ENCODE results near the gene GABRB3.

Gene GABRB3

DNA sequence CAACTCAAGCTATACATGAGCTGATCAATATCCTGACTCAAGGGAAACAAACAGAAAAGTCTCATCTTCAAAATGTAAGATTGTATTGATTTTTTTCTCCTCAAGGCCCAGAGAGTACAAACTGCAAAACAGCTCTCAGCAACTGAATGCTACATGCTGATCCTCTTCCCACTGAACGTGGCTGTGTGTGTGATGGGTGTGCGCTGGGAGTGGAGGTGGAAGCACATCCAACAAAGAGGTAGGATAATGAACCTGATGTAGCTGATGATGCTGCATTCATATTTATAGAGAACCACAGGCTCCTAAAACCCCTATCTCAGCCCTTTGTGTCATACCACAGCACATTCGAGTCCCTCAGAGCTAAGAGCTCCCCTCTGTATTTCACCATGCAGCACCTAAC lies 56.8 kb downstream of the GABRB3 start:
- Histone ChIP-seq H3K27ac (ENCODE audit: insufficient read depth, low read depth, low read length, poor library complexity, severe bottlenecking) (no peak overlapping the region), H3K4me3 (ENCODE audit: insufficient read depth, low read depth, low read length) (no peak overlapping the region), H3K36me3 (ENCODE audit: control insufficient read depth, insufficient read depth, low read length) (no peaks in the 10 kb centered on the region), H3K27me3 (ENCODE audit: control insufficient read depth, insufficient read depth, low read length, poor library complexity, severe bottlenecking) (no peaks in the 10 kb centered on the region), H3K4me1 (ENCODE audit: control insufficient read depth, insufficient read depth, low read length) (peaks cover 16% of the 10 kb centered on the region), H3K9me3 (ENCODE audit: control insufficient read depth, low read length) (no peaks in the 10 kb centered on the region)
- WGBS, 2 experiments: 86 to 92% methylated on average over 1 to 3 of the region's 3 CpGs

DNA sequence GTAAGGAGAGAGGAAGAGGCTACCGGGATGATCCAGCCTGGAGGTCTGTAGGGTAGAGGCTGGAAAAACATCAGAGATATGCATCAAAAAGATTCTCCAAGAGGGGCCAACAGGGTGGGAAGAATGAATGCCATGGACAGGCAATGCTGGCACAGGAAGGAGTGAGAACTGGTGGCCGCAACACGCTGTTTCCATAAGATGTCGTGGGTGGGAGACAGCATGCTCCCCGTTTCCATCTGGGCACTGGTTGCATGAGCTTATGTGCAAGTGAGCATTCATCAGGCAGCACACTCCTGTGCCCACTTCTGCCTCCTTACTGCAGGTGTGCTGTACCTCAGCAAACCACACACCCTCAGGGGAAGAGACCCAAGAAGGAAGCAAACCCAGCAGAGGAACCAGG lies 59.4 kb downstream of the GABRB3 start:
- Histone ChIP-seq H3K36me3 (ENCODE audit: control insufficient read depth, insufficient read depth, low read length) (no peaks in the 10 kb centered on the region), H3K9me3 (ENCODE audit: control insufficient read depth, low read length) (no peaks in the 10 kb centered on the region), H3K27ac (ENCODE audit: insufficient read depth, low read depth, low read length, poor library complexity, severe bottlenecking) (no peak overlapping the region), H3K4me1 (ENCODE audit: control insufficient read depth, insufficient read depth, low read length) (peaks cover 16% of the 10 kb centered on the region), H3K4me3 (ENCODE audit: insufficient read depth, low read depth, low read length) (no peak overlapping the region), H3K27me3 (ENCODE audit: control insufficient read depth, insufficient read depth, low read length, poor library complexity, severe bottlenecking) (no peaks in the 10 kb centered on the region)
- 93 to 96% methylated on average over 5 of the region's 5 CpGs for WGBS, 2 experiments

DNA sequence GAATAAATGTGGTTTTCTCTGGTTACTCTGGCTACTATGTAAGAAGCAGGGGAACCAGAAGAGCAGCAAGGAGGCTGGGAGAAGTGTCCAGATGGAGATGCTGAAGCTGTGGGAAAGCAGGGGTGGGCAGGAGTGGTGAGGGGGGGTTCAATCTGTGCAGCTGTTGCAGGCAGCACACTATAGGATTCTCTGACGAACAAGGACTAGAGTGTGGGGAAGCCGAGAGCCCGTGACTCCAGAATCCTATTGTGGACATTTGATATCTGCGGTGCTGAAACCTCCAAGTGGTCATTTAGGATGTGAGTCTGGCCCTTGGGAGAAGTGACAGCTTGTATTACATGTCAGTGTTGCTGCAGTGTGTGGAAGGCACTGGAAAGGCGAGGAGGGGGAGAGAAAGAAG lies 60.5 kb downstream of the GABRB3 start:
- H3K4me1 ChIP-seq (ENCODE audit: control insufficient read depth, insufficient read depth, low read length): peaks cover 16% of the 10 kb centered on the region
- H3K27me3 ChIP-seq (ENCODE audit: control insufficient read depth, insufficient read depth, low read length, poor library complexity, severe bottlenecking): no peaks in the 10 kb centered on the region
- H3K27ac ChIP-seq (ENCODE audit: insufficient read depth, low read depth, low read length, poor library complexity, severe bottlenecking): no peak overlapping the region
- WGBS, 2 experiments: 89 to 92% methylated on average over 5 of the region's 5 CpGs
- H3K9me3 ChIP-seq (ENCODE audit: control insufficient read depth, low read length): no peaks in the 10 kb centered on the region
- no peaks in the 10 kb centered on the region for H3K36me3 ChIP-seq (ENCODE audit: control insufficient read depth, insufficient read depth, low read length)
- no peak overlapping the region for H3K4me3 ChIP-seq (ENCODE audit: insufficient read depth, low read depth, low read length)

DNA sequence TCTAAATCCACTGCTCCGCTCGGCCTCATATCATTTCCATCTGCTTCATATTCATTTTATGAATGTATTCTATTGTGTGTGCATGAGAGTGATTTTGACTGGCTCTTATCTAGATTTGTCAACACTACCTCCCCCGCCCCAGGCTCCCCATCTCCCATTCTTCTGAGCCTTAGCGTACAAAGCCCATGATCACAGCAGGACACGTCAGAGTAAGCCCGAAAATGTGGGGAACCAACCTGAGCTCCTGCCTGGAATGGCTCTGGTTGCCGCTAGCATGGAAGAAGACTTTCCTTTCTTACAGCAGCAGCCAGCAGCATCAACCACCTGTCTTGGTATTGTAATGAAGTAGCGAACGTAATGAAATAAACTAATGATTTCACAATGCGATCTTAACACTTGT lies 61.4 kb downstream of the GABRB3 start:
- no peaks in the 10 kb centered on the region for H3K36me3 ChIP-seq (ENCODE audit: control insufficient read depth, insufficient read depth, low read length)
- no peaks in the 10 kb centered on the region for H3K9me3 ChIP-seq (ENCODE audit: control insufficient read depth, low read length)
- 49 to 54% methylated on average over 8 to 9 of the region's 10 CpGs for WGBS, 2 experiments
- no peak overlapping the region for H3K27ac ChIP-seq (ENCODE audit: insufficient read depth, low read depth, low read length, poor library complexity, severe bottlenecking)
- no peak overlapping the region for H3K4me3 ChIP-seq (ENCODE audit: insufficient read depth, low read depth, low read length)
- H3K4me1 ChIP-seq (ENCODE audit: control insufficient read depth, insufficient read depth, low read length): peaks cover 16% of the 10 kb centered on the region
- no peaks in the 10 kb centered on the region for H3K27me3 ChIP-seq (ENCODE audit: control insufficient read depth, insufficient read depth, low read length, poor library complexity, severe bottlenecking)

DNA sequence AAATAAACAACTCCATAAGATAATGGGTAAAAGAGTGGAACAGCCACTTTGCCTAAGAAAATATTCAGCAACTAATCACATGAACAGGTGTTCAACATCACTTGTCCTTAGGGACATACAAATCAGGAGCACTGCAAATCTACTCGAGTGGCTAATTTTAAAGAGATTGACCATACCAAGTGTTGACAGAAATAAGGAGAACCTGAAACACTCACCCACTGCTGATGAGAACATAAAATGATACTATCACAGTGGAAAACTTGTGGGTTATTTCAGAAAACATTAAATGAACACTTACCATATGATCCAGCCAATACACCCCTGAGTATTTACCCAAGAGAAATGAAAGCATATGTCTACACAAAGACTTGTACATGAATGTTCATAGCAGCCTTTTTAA lies 70.5 kb downstream of the GABRB3 start:
- H3K4me3 ChIP-seq (ENCODE audit: insufficient read depth, low read depth, low read length): no peak overlapping the region
- peaks cover 6% of the 10 kb centered on the region for H3K4me1 ChIP-seq (ENCODE audit: control insufficient read depth, insufficient read depth, low read length)
- H3K9me3 ChIP-seq (ENCODE audit: control insufficient read depth, low read length): no peaks in the 10 kb centered on the region
- no peaks in the 10 kb centered on the region for H3K36me3 ChIP-seq (ENCODE audit: control insufficient read depth, insufficient read depth, low read length)
- H3K27ac ChIP-seq (ENCODE audit: insufficient read depth, low read depth, low read length, poor library complexity, severe bottlenecking): no peak overlapping the region
- WGBS, 2 experiments: 85 to 92% methylated on average over 1 of the region's 1 CpG
- H3K27me3 ChIP-seq (ENCODE audit: control insufficient read depth, insufficient read depth, low read length, poor library complexity, severe bottlenecking): no peaks in the 10 kb centered on the region

DNA sequence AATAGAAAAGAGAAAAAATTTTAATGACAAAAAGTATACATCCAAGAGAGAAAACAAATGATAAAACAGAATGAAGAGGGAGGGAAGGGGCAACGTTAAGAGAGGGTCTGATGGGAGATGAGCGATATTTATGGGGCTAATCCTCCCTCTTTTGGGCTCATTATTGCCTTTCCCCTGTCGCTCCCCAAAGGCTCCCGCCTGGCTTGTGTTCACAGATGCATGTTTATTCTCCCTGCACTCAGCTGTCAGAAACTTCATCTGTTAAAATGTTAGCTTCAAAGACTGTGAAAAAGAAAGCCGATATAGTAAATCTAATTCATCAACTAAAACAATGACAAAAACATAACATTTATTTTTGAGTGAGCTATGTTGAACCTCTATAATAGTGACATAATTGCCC lies 74.3 kb downstream of the GABRB3 start:
- Histone ChIP-seq H3K9me3 (ENCODE audit: control insufficient read depth, low read length) (no peaks in the 10 kb centered on the region), H3K4me3 (ENCODE audit: insufficient read depth, low read depth, low read length) (no peak overlapping the region), H3K27me3 (ENCODE audit: control insufficient read depth, insufficient read depth, low read length, poor library complexity, severe bottlenecking) (no peaks in the 10 kb centered on the region), H3K27ac (ENCODE audit: insufficient read depth, low read depth, low read length, poor library complexity, severe bottlenecking) (no peak overlapping the region), H3K36me3 (ENCODE audit: control insufficient read depth, insufficient read depth, low read length) (no peaks in the 10 kb centered on the region), H3K4me1 (ENCODE audit: control insufficient read depth, insufficient read depth, low read length) (peaks cover 6% of the 10 kb centered on the region)
- 64 to 81% methylated on average over 4 to 5 of the region's 5 CpGs for WGBS, 2 experiments

DNA sequence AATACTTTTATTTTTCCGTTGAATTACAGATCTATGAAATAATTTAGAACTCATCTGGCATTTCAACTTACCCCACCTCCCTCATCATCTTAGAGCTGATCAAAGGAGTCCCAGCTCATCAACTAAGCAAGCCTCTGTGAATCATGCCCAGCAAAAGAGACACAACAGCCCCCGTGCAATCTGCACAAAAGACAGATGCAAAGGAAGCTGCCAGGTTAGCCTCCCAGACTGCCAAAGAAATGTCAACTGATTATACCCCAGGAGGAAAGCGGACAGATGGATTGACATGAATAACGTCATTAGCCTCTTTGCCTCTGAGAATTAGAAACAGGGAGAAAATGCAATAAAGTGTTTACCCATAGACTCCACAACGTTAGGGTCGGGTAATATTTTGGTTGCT lies 75.0 kb downstream of the GABRB3 start:
- no peak overlapping the region for H3K27ac ChIP-seq (ENCODE audit: insufficient read depth, low read depth, low read length, poor library complexity, severe bottlenecking)
- WGBS, 2 experiments: 80 to 84% methylated on average over 4 to 6 of the region's 6 CpGs
- H3K27me3 ChIP-seq (ENCODE audit: control insufficient read depth, insufficient read depth, low read length, poor library complexity, severe bottlenecking): no peaks in the 10 kb centered on the region
- H3K4me1 ChIP-seq (ENCODE audit: control insufficient read depth, insufficient read depth, low read length): peaks cover 6% of the 10 kb centered on the region
- no peaks in the 10 kb centered on the region for H3K36me3 ChIP-seq (ENCODE audit: control insufficient read depth, insufficient read depth, low read length)
- no peak overlapping the region for H3K4me3 ChIP-seq (ENCODE audit: insufficient read depth, low read depth, low read length)
- no peaks in the 10 kb centered on the region for H3K9me3 ChIP-seq (ENCODE audit: control insufficient read depth, low read length)

DNA sequence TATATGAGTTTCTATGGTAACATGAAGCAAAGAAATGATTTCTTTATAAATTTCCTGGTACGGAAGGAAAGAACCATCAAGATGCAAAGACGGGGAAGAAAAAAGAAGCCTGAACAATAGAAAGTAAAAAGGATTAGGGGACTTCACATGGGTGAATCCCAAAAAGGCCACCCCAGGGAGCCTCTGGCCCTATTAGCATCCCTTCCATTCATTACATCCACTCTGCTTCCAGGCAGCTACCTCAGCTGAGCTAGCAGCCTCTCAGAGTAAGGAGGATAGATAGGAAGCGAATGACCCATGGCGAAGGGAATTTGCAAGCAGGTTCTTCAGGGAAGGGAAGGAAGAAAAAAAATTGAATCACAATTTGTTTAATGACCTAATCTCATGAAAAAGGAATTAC lies 81.6 kb downstream of the GABRB3 start:
- peak overlapping the region; percentile 86 for H3K27ac ChIP-seq (ENCODE audit: insufficient read depth, low read depth, low read length, poor library complexity, severe bottlenecking)
- H3K27me3 ChIP-seq (ENCODE audit: control insufficient read depth, insufficient read depth, low read length, poor library complexity, severe bottlenecking): no peaks in the 10 kb centered on the region
- H3K9me3 ChIP-seq (ENCODE audit: control insufficient read depth, low read length): no peaks in the 10 kb centered on the region
- peaks cover 23% of the 10 kb centered on the region for H3K4me1 ChIP-seq (ENCODE audit: control insufficient read depth, insufficient read depth, low read length)
- 1 to 3% methylated on average over 4 of the region's 4 CpGs for WGBS, 2 experiments
- no peak overlapping the region for H3K4me3 ChIP-seq (ENCODE audit: insufficient read depth, low read depth, low read length)
- H3K36me3 ChIP-seq (ENCODE audit: control insufficient read depth, insufficient read depth, low read length): no peaks in the 10 kb centered on the region

DNA sequence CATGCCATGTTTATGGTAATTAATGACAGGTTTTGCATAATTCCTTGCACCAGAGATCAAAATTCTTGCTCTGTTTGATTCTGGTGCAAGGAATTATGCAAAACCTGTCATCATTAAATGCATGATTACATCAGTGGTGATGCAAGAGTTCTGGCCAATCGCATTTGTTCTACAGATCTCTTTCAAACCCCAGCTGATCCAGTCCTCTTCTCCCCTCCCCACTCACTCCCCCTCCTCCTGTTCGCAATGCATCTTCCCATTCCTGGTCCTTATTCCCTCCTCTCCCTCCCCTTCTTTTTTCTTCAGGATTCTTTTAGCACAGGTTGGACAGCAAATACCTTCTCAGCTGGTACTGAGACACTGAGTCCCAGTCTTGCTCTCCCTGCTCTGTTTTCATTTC lies 82.1 kb downstream of the GABRB3 start:
- no peak overlapping the region for H3K4me3 ChIP-seq (ENCODE audit: insufficient read depth, low read depth, low read length)
- H3K9me3 ChIP-seq (ENCODE audit: control insufficient read depth, low read length): no peaks in the 10 kb centered on the region
- peak overlapping the region; percentile 86 for H3K27ac ChIP-seq (ENCODE audit: insufficient read depth, low read depth, low read length, poor library complexity, severe bottlenecking)

DNA sequence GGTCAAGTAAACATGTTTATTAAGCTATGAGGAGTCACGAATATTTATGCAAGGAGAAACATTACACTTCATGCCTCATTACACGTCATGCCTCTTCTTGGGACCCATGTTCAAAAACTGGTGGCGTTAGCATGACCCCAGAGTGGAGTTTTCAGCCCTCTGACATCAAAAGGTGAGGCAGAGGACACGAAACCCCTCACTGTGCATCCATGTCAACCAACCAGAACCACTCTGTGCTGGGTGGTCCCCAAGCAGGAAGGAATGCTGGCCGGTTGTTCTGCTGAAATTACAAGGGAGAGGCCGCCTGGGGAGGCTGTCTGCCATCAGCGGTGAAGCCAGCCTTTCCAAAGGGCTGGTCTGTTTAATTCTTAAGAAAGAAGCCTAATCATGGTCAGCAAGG lies 83.4 kb downstream of the GABRB3 start:
- H3K4me1 ChIP-seq (ENCODE audit: control insufficient read depth, insufficient read depth, low read length): peaks cover 23% of the 10 kb centered on the region
- peak overlapping the region; percentile 13 for H3K27ac ChIP-seq (ENCODE audit: insufficient read depth, low read depth, low read length, poor library complexity, severe bottlenecking)
- H3K4me3 ChIP-seq (ENCODE audit: insufficient read depth, low read depth, low read length): no peak overlapping the region
- H3K36me3 ChIP-seq (ENCODE audit: control insufficient read depth, insufficient read depth, low read length): no peaks in the 10 kb centered on the region
- no peaks in the 10 kb centered on the region for H3K9me3 ChIP-seq (ENCODE audit: control insufficient read depth, low read length)
- H3K27me3 ChIP-seq (ENCODE audit: control insufficient read depth, insufficient read depth, low read length, poor library complexity, severe bottlenecking): no peaks in the 10 kb centered on the region
- WGBS, 2 experiments: 64 to 67% methylated on average over 7 of the region's 7 CpGs

More for the DNA sequence above, 82.1 kb downstream of the GABRB3 start:
- WGBS, 2 experiments: 20 to 25% methylated on average over 2 of the region's 2 CpGs
- H3K36me3 ChIP-seq (ENCODE audit: control insufficient read depth, insufficient read depth, low read length): no peaks in the 10 kb centered on the region
- H3K4me1 ChIP-seq (ENCODE audit: control insufficient read depth, insufficient read depth, low read length): peaks cover 23% of the 10 kb centered on the region
- H3K27me3 ChIP-seq (ENCODE audit: control insufficient read depth, insufficient read depth, low read length, poor library complexity, severe bottlenecking): no peaks in the 10 kb centered on the region

DNA sequence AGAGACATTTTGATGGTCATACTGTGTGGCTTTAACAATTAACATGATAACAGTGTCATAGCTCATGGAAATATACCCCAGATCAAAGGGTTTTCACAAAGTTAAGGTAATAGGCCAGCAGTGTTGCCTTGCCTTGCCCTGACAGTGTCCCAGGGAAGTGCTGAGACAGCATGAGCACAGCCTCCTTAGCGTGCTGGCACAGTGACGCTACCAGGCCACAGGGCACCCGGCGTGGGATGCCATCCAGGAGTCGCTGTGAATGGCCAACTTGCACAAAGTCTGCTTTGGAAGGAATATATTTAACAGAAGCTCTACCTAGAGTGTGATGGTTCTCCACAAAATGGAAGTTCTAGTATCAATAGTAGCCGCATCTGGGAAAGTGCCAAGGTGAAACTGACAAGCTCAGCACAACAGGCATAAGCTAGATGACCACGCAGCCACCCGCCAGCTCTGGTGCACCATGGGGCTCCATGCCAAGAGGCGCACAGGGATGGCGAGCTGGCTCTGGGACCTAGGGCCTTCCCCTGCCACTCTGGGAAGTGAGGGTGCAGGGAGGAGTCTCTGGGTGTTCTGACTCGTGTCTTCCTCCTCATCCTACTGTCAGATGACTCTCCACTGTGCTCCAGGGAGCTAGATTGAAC lies 86.2 kb downstream of the GABRB3 start:
- Histone ChIP-seq H3K27me3 (ENCODE audit: control insufficient read depth, insufficient read depth, low read length, poor library complexity, severe bottlenecking) (no peaks in the 10 kb centered on the region), H3K4me3 (ENCODE audit: insufficient read depth, low read depth, low read length) (no peak overlapping the region), H3K36me3 (ENCODE audit: control insufficient read depth, insufficient read depth, low read length) (no peaks in the 10 kb centered on the region), H3K9me3 (ENCODE audit: control insufficient read depth, low read length) (no peaks in the 10 kb centered on the region), H3K4me1 (ENCODE audit: control insufficient read depth, insufficient read depth, low read length) (peaks cover 25% of the 10 kb centered on the region), H3K27ac (ENCODE audit: insufficient read depth, low read depth, low read length, poor library complexity, severe bottlenecking) (no peak overlapping the region)
- WGBS, 2 experiments: 96% methylated on average over 11 of the region's 11 CpGs
